NOMO-1 treated with dmso at 0.1 percent for 144 hours (cell line): Measurements from ENCODE around the gene WASHC3.
A peak's percentile ranks its signal among the peaks of the same experiment; 100 is the strongest.
"Not testable (repeated sequence)": the region's sequence is repeated elsewhere in the genome, so short reads cannot be mapped to it uniquely, and the experiment has no call there.

ENCODE experiments used
- DNase-seq: peaks from one replicate; lab custom pipeline; 2025; ENCODE audit not compliant: unreplicated experiment; lab: John Stamatoyannopoulos, UW

The WASHC3 gene, protein sequence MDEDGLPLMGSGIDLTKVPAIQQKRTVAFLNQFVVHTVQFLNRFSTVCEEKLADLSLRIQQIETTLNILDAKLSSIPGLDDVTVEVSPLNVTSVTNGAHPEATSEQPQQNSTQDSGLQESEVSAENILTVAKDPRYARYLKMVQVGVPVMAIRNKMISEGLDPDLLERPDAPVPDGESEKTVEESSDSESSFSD

GRCh38 chr12:102061560-102062418 is at the start of gene WASHC3:
WASHC3 (minus strand) TSS chr12:102061991; CDS start chr12:102061962, 29 bp downstream.
- DNase-seq, result peak; percentile 91

GRCh38 chr12:102110782-102111181 is 49.0 kb upstream of the WASHC3 start:
- no peak for DNase-seq

- DNase-seq, result no peak
These were observed 46.2 kb upstream of the WASHC3 start for GRCh38 chr12:102107970-102108369.

- no peak for DNase-seq
These were observed 45.1 kb upstream of the WASHC3 start for GRCh38 chr12:102106905-102107304.

- DNase-seq, result no peak
These were observed 35.1 kb upstream of the WASHC3 start for GRCh38 chr12:102096855-102097254.

DNA sequence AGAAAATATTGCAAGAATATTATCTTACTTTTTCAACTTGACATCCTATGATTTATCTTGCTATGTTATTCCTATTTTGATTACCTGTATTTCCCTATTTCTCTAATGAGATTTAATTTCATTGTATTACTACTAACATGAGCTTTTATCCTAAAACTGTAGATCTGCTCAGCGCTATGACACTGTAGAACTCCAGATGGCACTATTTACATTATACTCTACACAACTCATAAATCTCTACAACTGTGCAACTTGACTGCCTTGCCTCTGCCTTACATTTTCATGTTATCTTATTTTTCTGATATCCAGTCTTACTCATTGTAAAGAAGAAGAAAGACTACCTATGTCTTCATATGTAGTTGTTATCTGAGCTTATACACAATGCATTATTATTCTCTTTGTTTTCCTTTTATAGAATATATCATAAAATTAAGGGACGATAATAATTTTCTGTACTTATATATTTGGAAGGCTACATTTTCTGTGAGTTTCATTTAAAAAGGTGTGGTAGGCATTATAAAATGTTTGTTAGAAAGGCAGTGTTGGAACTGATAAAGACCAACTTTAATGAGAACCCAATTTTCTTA is 34.0 kb upstream of the WASHC3 start:
- DNase-seq, result no peak

GRCh38 chr12:102093319-102093718 is 31.5 kb upstream of the WASHC3 start:
- no peak for DNase-seq

GRCh38 chr12:102089228-102089835 is 27.5 kb upstream of the WASHC3 start:
- not testable (repeated sequence) for DNase-seq

- no peak for DNase-seq
These were observed 19.1 kb upstream of the WASHC3 start for GRCh38 chr12:102080842-102081241.

GRCh38 chr12:102072092-102072491 is 10.3 kb upstream of the WASHC3 start:
- not testable (repeated sequence) for DNase-seq

GRCh38 chr12:102069707-102070106 is 7.9 kb upstream of the WASHC3 start:
- no peak for DNase-seq

- DNase-seq, result no peak
These were observed 5.9 kb upstream of the WASHC3 start for GRCh38 chr12:102067574-102068258.

GRCh38 chr12:102064476-102064875 is 2.7 kb upstream of the WASHC3 start:
- no peak for DNase-seq

DNA sequence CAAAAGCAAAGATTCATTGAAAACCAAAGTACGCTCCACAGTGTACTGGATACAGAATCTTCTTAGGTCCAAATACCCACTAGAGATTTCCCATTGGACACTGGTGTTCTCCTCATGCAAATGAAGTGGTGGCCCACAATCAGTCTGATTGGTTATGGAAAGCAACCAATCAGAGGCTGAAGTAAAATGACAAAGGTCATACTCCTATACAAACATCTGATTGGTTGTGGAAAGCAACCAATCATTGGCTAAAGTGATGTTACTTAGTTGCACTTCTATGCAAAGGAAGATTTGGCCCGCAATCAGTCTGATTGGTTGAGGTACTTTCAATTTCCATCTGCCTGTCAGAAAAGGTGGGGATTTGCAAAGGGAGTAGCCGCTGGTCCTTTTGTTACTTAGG is 1.3 kb upstream of the WASHC3 start:
- no peak for DNase-seq

DNA sequence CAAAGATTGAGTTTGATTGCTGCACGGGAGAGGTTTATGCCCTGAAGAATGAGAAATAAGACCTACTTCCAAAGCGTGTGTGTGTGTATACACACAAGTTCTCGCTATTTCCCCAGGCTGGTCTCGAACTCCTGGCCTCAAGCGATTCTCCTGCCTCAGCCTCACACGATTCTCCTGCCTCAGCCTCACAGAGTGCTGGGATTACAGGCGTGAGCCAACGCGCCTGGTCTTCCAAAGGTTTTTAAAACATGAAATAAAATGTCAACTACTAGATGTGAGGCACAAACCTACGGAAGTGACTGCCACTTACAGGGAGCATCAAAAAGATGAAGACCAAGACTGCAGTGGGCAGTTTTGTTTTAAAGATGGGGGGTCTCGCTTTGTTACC is 622 bp upstream of the WASHC3 start:
- DNase-seq, result no peak

GRCh38 chr12:102061096-102061559 is 663 bp downstream of the WASHC3 start:
- no peak for DNase-seq

- no peak for DNase-seq
These were observed 2.4 kb downstream of the WASHC3 start for GRCh38 chr12:102059343-102059742.

- DNase-seq, result no peak
These were observed 7.4 kb downstream of the WASHC3 start for GRCh38 chr12:102054345-102054744.

GRCh38 chr12:102053062-102053349 is 8.8 kb downstream of the WASHC3 start:
- no peak for DNase-seq

DNA sequence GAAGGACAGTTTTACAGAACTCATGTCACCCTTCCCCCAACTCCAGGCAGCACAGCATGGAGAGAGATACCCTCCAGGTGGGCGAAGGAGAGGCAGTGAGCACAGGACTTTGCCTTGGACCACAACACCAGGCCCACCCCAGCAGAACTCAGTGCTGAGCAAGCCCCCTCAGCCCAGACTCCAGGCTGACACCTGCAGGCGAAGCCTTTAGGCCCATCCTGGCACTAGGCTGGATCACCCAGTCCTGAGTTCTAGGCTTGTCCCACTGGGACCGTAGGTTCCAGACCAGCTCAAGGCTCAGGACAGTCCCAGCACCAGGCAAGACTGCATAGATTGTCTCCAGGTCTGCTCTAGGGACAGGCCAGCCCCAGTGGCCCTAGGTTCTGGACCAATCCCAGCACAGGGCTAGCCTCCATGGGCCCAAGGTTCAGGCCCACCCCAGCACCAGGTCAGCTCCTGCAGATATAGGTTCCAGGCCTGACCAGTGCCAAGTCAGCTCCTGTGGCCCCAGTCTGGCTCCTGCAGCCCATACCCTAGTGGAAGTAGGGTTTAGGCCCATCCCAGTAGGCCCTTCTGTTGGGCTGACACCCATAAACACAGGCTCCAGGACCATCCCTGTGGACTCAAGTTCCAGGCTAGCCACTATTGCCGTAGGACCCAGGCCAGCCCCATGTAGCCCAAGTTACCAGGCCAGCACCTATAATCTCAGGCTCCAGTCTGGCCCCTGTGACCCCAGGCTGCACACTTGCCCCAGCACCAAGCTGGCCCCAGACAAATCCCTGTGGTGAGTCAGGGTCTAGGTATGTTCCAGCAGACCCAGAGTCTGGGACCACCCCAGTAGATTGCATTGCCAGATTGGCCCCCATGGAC is 9.4 kb downstream of the WASHC3 start:
- no peak for DNase-seq
